ENCODE data around the gene SHANK3. TPM values are rescaled to one million over a fixed set of nuclear protein-coding genes. Genes with fewer than 3 reads are reported as not detected.
"Not testable (repeated sequence)": the region's sequence is repeated elsewhere in the genome, so short reads cannot be mapped to it uniquely, and the experiment has no call there.

Gene SHANK3
- total RNA-seq, 2 experiments from 2014 or later: 0.04 to 0.06 TPM

DNA sequence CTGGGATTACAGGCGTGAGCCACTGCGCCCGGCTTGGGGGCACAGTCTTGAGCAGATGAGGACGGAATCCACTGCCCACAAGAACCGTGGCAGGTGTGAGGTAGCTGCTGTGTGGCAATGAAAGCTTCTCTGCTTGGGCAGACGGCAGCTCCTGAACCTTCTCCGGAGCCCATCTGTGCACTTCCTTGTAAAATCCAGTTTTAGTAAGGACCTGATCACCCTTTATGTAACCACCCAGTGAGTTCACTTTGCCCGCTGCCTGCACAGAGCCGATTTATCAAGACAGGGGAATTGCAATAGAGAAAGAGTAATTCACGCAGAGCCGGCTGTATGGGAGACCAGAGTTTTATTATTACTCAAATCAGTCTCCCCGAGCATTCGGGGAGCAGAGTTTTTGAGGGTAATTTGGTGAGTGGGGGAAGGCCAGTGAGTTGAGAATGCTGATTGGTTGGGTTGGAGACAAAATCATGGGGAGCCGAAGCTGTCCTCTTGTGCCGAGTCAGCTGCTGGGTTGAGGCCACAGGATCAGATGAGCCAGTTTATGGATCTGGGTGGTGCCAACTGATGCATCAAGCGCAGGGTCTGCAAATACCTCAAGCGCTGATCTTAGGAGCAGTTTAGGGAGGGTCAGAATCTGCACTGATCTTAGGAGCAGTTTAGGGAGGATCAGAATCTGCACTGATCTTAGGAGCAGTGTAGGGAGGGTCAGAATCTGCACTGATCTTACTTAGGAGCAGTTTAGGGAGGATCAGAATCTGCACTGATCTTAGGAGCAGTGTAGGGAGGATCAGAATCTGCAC is 29.4 kb upstream of the SHANK3 start:
- CTCF ChIA-PET: interaction anchor here (0.6 kb wide), 1 partner anchor 85 kb away, joined by 4 read pairs; no protein-coding TSS in a partner anchor
- POLR2A ChIA-PET: not testable (repeated sequence)

DNA sequence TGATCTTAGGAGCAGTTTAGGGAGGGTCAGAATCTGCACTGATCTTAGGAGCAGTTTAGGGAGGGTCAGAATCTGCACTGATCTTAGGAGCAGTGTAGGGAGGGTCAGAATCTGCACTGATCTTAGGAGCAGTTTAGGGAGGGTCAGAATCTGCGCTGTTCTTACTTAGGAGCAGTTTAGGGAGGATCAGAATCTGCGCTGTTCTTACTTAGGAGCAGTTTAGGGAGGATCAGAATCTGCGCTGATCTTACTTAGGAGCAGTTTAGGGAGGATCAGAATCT is 28.9 kb upstream of the SHANK3 start:
- POLR2A ChIA-PET: not testable (repeated sequence)

DNA sequence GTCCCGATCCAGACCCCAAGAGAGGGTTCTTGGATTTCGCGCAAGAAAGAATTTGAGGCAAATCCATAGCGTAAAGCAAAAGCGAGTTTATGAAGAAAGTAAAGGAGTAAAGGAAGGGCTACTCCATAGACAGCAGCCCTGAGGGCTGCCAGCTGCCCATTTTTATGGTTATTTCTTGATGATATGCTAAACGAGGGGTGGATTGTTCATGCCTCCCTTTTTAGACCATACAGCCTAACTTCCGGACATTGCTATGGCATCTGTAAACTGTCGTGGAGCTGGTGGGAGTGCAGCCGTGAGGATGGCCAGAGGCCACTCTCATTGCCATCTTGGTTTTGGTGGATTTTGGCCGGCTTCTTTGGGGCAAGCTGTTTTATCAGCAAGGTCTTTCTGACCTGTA is 19.4 kb upstream of the SHANK3 start:
- POLR2A ChIA-PET: no interaction called here

More for the DNA sequence above, 28.9 kb upstream of the SHANK3 start:
- CTCF ChIA-PET: not testable (repeated sequence)

DNA sequence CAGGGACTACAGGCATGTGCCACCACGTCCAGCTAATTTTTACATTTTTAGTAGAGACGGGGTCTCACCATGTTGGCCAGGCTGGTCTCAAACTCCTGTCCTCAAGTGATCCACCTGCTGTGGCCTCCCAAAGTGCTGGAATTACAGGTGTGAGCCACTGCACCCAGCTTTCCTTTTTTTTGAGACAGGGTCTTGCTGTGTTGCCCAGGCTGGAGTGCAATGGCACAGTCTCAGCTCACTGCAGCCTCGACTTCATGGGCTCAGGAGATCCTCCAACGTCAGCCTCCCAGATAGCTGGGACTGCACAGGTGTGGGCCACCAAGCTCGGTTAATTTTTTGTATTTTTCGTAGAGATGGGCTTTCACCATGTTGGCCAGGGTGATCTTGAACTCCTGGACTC is 18.0 kb upstream of the SHANK3 start:
- POLR2A ChIA-PET, CTCF ChIA-PET: not testable (repeated sequence)

More for the DNA sequence above, 19.4 kb upstream of the SHANK3 start:
- CTCF ChIA-PET: no interaction called here

DNA sequence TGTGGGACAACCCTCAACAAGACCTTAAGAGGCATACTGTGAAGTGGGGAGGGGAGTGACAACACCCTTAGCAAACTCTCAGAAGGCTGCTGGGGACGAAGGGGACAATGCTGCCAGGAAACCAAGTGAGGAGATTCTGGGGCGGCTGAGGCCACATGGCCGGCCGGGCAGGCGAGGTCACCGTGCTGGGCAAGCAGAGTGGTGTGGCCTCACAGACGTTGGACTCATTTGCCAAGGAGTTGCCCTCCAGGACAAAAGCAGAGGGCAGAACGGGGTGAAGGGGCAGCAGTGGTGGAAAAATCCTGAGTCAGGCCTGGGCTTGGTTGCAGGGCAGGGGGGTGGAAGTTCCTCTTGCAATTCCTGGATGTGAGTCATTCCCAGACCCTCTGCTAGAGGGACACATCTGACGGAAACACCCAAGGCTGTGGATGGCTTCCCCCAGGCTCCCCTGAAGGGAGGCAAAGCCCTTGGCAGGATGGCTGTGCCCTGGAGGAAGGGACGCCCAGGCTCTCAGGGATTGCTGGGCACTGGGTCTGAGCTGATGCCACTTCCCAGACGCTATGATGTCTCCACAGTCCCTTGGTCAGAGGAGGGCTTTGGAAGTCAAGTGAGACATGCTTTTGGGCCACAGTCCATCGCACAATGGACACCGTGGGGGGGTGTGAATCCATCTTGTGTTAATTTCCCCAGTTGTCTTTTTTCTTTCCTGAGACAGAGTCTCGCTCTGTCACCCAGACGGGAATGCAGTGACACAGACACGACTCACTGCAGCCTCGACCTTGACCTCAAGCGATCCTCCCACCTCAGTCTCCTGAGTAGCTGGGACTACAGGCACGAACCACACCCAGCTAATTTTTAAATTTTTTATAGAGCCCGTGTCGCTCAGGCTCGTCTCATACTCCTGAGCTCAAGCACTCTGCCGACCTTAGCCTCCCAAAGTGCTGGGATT is 16.2 kb upstream of the SHANK3 start:
- POLR2A ChIA-PET: no interaction called here
- CTCF ChIA-PET: no interaction called here

DNA sequence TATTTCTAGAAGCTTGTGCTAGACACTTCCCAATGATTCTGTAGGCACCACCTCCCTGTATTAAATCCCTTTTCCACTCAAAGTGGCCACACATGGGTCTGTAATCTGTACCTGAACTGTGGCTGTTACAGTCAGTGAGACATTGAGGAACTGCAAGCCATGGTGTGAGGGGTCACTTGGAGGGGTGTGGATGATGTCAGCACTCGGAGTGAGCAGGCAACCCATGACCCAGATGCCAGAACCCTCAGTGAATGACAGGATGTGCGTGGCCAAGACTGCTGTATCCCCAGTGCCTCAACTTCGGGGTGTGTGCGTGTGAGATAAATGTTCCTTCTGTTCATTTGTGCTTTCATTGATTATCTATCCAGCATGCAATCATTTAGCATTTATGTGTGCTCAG is 14.7 kb upstream of the SHANK3 start:
- POLR2A ChIA-PET: no interaction called here
- CTCF ChIA-PET: no interaction called here

DNA sequence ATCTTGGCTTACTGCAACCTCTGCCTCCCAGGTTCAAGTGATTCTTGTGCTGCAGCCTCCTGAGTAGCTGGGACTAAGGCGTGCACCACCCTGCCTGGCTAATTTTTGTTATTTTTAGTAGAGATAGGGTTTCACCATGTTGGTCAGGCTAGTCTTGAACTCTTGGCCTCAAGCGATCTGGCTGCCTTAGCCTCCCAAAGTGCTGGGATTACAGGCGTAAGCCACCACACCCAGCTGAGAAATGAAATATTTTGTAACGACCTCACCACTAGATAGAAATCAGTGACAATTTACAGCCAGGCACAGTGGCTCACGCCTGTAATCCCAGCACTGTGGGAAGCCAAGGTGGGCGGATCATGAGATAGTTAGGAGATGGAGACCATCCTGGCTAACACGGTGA is 12.9 kb upstream of the SHANK3 start:
- POLR2A ChIA-PET, CTCF ChIA-PET: not testable (repeated sequence)

DNA sequence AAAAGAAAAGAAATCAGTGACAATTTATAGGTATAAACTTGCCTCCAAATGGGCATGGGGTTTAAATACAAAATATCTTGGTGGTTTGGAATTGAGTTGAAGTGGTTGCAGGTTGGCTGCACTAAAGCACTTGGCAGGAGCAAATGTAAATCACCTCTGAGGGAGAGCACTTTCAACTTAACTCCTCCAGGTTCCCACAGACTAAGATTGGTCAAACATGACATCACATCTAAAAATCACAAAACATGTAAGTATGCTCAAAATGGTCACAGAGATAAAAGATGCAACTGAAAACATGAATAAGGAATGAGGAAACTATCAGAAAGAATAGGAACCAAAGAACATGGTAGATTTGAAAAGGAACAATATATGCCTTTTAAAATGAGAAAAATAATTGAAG is 12.3 kb upstream of the SHANK3 start:
- POLR2A ChIA-PET: no interaction called here

DNA sequence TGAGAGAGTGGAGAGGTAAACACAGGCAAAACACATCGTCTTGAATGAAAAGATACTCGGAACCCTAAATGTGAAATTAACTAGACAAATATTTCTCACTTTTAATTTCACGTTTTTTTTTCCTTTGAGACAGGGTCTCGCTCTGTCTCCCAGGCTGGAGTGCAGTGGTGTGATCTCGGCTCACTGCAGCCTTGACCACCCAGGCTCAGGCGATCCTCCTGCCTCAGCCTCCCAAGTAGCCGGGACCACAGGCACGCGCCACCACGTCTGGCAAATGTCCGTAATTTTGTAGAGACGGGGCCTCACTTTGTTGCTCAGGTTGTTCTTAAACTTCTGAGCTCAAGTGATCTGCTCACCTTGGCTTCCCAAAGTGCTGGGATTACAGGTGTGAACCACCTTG is 7.4 kb upstream of the SHANK3 start:
- ChIA-PET CTCF (no interaction called here), POLR2A (no interaction called here)

More for the DNA sequence above, 12.3 kb upstream of the SHANK3 start:
- CTCF ChIA-PET: interaction anchor here (0.6 kb wide), 1 partner anchor 67 kb away, joined by 3 read pairs; no protein-coding TSS in a partner anchor

DNA sequence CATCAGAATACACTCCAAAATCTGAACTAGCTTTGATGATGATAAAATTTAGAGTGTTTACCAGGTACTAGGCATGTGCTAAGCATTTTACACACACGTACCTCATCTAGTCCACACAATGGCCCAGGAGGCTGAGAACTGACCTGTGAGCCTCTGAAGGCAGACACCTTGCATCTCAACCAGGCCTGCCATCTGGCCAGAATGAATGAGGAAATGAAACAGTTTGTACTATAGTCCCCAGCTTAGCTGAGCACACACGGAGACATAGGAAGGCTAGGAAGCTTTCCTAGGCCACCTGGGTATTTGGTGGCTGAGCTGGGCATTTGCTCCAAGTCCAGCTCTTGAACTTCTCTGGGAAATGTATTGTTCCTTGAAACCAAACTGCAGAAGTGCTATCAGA is 6.9 kb upstream of the SHANK3 start:
- POLR2A ChIA-PET: no interaction called here
- CTCF ChIA-PET: no interaction called here

DNA sequence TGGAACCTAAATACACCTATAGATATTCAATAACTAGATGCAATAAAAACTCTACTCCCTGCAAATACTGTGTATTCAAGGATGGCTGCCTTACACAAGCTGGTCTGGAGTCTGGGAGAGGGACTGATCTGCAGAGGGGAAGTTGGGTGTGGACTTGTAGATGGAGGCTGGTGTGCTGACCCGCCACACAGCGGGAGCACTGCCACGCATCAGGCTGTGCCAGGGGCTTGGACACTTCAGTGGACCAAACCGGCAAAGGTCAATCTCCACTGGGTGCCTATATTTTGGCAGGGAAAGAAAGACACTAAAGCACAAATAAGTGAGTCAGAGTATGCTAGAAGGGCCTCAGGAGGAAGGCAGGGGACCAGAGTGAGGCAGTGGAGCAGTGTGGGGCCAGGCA is 2.1 kb upstream of the SHANK3 start:
- POLR2A ChIA-PET: no interaction called here
- CTCF ChIA-PET: no interaction called here

DNA sequence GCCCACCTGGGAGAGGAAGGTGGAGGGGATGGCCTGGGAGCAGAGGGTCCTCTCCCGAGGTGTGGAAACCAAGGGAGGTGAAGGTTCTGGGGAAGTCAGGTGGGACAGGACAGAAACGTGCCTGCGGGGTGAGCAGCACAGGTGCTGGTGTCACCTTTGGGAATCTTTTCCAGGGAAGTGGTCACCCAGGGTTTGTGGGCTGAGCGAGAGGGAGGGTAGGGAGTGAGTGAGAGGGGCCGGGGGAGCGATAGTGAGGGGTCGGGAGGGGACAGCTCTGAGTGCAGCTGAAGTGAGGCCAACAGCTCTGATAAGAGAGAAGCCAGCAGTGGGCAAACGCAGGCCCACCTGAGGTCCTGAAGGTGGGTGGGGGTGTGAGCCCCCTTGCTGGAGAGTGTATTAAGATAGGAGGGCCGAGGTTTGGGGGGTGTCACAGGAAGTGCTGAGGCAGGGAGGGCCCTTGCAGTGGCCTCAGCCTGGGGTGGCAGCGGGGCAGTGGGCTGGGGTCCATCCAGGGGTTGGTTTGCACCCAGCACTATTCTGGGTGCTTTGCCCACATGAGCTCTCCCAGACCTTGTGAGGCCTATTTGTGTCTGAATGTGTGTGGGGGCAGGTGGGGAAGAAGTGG is 1.6 kb upstream of the SHANK3 start:
- ChIA-PET POLR2A (no interaction called here), CTCF (no interaction called here)

DNA sequence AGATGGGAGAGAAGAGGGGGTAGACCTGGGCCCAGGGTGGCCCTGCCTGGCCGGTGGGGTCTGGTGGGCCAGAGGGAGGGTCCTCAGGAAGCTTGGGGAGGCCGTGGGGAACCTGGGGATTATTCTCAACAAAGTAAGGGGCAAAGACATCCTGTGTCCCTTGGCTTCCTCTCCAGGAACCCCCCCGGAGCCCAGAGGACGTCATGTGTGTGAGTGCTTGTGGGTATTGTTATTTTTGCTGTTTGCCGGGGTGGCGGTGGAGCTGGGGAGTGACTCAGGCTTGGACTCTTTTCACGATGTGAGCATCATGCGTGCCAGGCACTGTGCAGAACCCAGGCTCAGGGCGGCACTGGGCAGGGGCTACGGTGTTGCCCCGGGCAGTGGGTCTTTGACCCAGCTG is 982 bp upstream of the SHANK3 start:
- CTCF ChIA-PET: no interaction called here
- POLR2A ChIA-PET: no interaction called here

DNA sequence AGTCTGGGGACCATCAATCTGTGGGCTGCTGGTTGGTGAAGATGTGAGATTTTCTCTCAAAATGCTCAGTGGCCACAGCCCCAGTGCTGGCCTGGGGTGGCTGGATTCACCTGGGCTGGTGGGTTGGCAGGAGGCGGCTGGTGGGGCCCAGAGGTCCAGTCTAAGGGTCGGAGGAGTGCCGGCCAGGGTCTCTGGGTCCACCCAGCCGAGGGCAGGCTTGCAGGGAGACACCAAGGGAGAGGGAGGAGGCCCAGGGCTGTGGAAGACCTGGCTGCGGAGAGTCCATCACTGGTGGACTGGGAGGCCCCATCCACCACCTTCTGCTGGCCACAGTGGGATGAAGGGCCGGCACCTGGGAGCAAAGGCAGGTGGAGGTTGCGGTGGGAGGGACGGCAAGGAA is 582 bp upstream of the SHANK3 start:
- ChIA-PET CTCF (no interaction called here), POLR2A (no interaction called here)

DNA sequence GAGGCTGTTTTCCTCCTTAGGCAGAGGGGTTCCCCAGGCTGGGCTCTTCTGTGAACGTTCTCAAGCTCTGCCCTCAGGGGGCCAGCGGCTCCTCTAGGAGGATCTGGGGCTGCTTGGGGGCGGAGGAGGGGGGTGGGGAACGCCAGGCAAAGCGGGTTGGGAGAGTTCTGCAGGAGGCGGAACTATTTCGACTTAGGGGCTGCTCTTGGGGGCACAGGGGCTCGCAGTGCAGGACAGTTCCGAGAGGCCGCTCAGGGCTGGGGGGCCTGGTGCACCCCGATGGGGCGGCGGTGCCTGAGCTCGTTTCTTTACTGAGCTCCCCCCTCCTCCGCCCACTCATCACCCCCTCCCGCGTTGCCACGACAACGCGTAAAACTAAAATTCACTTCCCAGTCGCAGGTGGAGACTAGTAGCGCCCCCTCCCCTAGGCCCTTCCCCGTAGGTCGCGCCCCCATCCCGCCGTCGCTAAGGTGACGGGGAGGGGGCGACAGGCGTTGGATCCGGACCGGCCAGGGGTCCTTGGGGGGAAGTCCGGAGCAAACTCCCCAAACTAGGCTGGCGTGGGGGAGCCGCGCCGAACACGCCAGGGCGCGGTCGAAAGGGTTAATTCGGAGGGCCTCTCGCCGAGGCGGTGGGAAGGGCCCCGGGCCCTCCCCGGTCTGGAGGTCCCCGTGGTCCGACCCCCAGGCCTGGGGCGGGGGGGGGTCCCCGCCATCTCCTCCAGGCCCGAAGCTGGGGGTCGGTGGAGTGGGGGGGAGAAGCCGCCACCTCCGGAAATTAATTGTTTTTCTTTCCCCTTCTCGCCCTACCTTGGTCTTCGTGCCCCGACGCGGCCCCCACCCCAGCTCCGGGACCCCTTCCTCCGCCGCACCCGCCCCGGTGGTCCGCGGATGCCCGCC is 857 bp downstream of the SHANK3 start:
- CTCF ChIA-PET: no interaction called here

DNA sequence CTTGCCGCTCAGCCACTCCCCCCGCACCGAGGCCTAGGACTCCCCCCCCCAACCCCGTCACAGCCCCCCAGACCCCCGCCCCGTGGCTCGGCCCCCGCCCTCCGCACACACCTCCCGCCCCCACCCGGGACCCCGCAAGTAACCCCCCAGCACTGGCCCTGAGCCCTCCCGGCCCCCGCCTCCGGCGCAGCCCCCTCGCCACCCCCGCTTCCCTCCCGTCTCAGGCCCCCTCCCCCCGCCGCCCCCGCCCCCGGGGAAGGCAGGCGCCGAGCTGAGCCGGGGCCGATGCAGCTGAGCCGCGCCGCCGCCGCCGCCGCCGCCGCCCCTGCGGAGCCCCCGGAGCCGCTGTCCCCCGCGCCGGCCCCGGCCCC is 1.5 kb downstream of the SHANK3 start:
- POLR2A ChIA-PET: no interaction called here
- CTCF ChIA-PET: no interaction called here

More for the DNA sequence above, 857 bp downstream of the SHANK3 start:
- POLR2A ChIA-PET: interaction anchor here (0.7 kb wide), 1 partner anchor 818 kb away, joined by 10 read pairs; no protein-coding TSS in a partner anchor

DNA sequence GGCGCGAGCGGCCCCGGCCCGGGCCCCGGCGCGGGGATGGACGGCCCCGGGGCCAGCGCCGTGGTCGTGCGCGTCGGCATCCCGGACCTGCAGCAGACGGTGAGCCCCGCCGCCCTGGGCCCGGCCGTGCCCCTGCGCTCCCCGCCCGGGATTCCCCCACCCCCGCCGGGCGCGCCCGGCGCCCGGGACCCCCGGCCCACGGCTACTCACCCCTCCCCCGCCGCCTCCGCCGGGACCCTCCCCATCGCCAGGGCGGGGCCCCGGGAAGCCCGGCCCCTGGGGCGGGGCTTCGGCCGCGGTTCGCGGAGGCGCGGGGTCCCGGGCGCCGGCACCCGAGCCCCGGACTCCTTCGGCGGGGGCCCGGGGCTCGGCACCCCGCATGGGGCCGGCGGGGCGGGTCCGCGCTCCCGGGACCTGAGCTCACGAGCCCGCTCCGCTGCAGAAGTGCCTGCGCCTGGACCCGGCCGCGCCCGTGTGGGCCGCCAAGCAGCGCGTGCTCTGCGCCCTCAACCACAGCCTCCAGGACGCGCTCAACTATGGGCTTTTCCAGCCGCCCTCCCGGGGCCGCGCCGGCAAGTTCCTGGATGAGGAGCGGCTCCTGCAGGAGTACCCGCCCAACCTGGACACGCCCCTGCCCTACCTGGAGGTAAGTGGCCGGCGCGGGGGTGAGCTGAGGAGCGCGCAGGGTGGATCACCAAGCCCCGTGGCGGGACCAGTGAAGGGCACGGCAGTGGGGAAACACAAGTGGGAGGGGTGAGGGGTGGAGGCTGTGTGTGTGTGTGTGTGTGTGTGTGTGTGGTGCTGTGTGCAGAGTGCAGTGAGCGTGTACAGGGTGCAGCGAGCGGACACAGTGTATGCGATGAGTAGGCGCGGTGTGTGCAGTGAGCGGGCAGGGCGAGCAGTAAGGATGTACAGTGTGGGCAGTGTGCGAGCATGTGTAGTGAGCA is 2.3 kb downstream of the SHANK3 start:
- ChIA-PET POLR2A (no interaction called here), CTCF (no interaction called here)

DNA sequence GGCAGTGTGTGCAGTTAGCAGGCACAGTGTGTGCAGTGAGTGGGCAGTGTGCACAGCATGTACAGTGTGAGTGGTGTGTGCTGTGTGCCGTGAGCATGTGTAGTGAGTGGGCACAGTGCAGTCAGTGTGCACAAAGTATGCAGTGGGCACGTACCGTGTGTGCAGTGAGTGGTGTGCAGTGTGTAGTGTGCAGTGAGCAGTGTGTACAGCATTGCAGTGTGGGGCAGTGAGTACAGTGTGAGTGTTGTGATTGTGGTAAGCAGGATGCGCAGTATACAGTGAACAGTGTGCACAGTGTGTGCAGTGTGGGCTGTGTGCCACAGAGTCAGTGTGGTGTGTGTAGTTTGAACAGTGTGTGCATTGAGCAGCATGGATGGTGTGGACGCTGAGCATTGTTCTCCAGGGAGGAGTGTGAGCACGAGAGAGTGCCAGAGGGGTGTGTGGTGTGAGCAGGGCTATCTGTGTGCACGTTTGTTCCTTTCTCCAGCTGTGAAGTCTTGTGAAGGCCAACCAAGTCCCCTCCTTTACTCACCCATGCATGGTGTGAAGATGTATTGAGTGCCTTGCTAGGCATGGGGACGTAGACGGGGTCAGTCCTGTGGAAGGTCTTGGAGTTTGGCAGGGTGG is 3.0 kb downstream of the SHANK3 start:
- POLR2A ChIA-PET: no interaction called here

More for the DNA sequence above, 3.0 kb downstream of the SHANK3 start:
- CTCF ChIA-PET: no interaction called here
